ENCODE data around the gene TTC4.

Gene TTC4

DNA sequence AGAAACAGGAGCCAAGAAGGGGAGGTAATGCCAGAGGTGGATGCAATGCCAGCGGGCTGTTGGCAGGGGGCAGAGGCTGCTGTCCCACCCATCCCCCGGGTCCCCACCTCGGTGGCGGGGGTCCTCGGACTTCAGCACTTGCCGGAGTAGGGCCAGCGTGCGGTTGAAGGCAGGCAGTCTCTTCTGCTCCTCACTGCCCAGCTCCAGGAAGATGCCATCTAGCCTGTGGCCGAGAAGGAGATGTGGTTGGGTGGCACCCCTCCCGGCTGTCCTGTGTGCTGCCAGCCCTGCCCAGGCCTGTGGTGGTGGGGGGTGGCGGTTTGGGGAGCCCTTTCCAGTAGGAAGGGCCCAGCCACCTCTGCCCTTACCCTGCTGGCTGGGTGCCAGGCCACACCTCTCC is 71.9 kb downstream of the TTC4 start:
- no peaks in the 10 kb centered on the region for H3K9me3 ChIP-seq (ENCODE audit: severe bottlenecking)
- DNase-seq (ENCODE audit: low spot score) (no peak), ATAC-seq (ENCODE audit: low read depth) (no peak)
- TF ChIP-seq, protein P1, sequence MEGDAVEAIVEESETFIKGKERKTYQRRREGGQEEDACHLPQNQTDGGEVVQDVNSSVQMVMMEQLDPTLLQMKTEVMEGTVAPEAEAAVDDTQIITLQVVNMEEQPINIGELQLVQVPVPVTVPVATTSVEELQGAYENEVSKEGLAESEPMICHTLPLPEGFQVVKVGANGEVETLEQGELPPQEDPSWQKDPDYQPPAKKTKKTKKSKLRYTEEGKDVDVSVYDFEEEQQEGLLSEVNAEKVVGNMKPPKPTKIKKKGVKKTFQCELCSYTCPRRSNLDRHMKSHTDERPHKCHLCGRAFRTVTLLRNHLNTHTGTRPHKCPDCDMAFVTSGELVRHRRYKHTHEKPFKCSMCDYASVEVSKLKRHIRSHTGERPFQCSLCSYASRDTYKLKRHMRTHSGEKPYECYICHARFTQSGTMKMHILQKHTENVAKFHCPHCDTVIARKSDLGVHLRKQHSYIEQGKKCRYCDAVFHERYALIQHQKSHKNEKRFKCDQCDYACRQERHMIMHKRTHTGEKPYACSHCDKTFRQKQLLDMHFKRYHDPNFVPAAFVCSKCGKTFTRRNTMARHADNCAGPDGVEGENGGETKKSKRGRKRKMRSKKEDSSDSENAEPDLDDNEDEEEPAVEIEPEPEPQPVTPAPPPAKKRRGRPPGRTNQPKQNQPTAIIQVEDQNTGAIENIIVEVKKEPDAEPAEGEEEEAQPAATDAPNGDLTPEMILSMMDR (IDR thresholded peaks at IDR 0.05; ENCODE audit: poor library complexity, severe bottlenecking) = no peak
- H3K27ac ChIP-seq (ENCODE audit: poor library complexity, severe bottlenecking) = no peak overlapping the region
- H3K4me1 ChIP-seq (ENCODE audit: insufficient read depth, poor library complexity, severe bottlenecking) = no peaks in the 10 kb centered on the region
- H3K27me3 ChIP-seq (ENCODE audit: insufficient read depth, poor library complexity, severe bottlenecking) = no peaks in the 10 kb centered on the region
- H3K4me3 ChIP-seq (ENCODE audit: severe bottlenecking) = no peak overlapping the region
- H3K36me3 ChIP-seq (ENCODE audit: low read depth) = no peaks in the 10 kb centered on the region; the same call in 1 of the 2 replicates

DNA sequence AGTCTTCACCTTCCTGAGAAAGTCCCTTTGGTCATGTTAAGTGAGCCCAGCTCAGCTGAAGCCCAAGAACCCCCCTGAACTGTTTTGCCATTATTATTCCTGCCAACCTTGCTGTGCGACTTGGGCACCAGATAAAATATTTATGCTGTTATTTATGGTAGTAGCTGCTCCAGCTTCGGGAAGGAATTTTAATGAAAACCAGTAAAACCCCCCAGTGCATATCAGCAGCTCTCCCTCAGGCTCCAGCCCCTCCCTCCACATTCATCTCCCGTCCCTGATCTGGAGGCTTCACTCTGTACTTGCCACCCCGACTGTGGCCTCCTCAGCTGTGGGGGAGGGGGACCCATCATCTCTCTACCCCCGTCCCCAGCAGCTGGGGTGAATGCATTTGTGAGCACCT is 72.8 kb downstream of the TTC4 start:
- no peaks in the 10 kb centered on the region for H3K4me1 ChIP-seq (ENCODE audit: insufficient read depth, poor library complexity, severe bottlenecking)
- H3K4me3 ChIP-seq (ENCODE audit: severe bottlenecking) = no peak overlapping the region
- H3K27ac ChIP-seq (ENCODE audit: poor library complexity, severe bottlenecking) = no peak overlapping the region
- H3K9me3 ChIP-seq (ENCODE audit: severe bottlenecking) = no peaks in the 10 kb centered on the region
- ATAC-seq (ENCODE audit: low read depth) = no peak
- no peaks in the 10 kb centered on the region for H3K27me3 ChIP-seq (ENCODE audit: insufficient read depth, poor library complexity, severe bottlenecking)
- TF ChIP-seq, protein P1 (IDR thresholded peaks at IDR 0.05; ENCODE audit: poor library complexity, severe bottlenecking) = no peak
- H3K36me3 ChIP-seq (ENCODE audit: low read depth) = no peaks in the 10 kb centered on the region; the same call in 1 of the 2 replicates
- DNase-seq (ENCODE audit: low spot score) = no peak

DNA sequence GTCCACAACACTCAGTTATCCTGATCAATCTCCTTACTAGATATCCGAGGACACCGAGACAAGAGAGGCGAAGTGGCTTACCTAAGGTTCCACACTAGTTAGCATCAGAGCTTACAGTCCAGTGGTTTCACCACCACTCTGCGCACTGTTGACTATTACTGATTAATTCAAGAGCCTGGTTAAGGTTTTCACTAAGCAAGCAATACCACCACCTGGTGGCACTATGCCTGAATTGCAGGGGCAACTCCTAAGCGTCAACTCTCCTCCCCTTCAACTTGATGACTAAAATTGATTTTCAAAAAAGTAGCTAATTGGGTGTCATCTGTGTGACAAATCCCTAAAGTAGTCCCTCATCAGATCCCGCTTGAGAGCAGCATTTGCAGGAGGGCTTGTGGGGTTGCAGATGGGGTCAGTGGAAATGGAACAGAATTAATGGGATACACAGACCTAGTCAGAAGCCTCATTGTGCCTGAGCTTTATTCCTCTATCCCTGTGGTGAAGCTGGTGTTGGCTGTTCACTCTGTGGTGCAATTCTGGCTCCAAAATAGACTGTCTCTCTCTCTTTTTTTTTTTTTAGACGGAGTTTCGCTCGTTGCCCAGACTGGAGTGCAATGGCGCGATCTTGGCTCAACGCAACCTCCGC is 76.3 kb downstream of the TTC4 start:
- TF ChIP-seq, protein P1 (IDR thresholded peaks at IDR 0.05; ENCODE audit: poor library complexity, severe bottlenecking) = peak; percentile 44
- no peak for ATAC-seq (ENCODE audit: low read depth)
- Histone ChIP-seq H3K9me3 (ENCODE audit: severe bottlenecking) (no peaks in the 10 kb centered on the region), H3K27me3 (ENCODE audit: insufficient read depth, poor library complexity, severe bottlenecking) (no peaks in the 10 kb centered on the region), H3K4me3 (ENCODE audit: severe bottlenecking) (no peak overlapping the region), H3K4me1 (ENCODE audit: insufficient read depth, poor library complexity, severe bottlenecking) (no peaks in the 10 kb centered on the region), H3K36me3 (ENCODE audit: low read depth) (no peaks in the 10 kb centered on the region; the same call in 1 of the 2 replicates), H3K27ac (ENCODE audit: poor library complexity, severe bottlenecking) (no peak overlapping the region)
- no peak for DNase-seq (ENCODE audit: low spot score)
